ENCODE results near the gene SPO11. TPM values are rescaled to one million over a fixed set of nuclear protein-coding genes. Genes with fewer than 3 reads are reported as not detected.

The SPO11 gene
- total and polyA plus RNA-seq, 2 of the 4 experiments (the other 2 are of a cell fraction), result not detected

GRCh38 chr20:57342829-57343228, 13.2 kb downstream of the SPO11 start:
- Histone ChIP-seq H3K14ac (replicated peaks; ENCODE audit: low read depth, low read length) (no peak overlapping the region), H3K79me1 (ENCODE audit: low read depth in 1 of 2, low read length in 2 of 2) (no peaks in the 10 kb centered on the region), H3K27me3 (ENCODE audit: control insufficient read depth, insufficient read depth, low read length) (peaks cover 2% of the 10 kb centered on the region; the same call in 1 of the 2 replicates), H3K23ac (ENCODE audit: low read depth, low read length) (no peak overlapping the region), H4K5ac (ENCODE audit: low read depth, low read length) (no peak overlapping the region), H3K18ac (ENCODE audit: low read depth, low read length) (no peak overlapping the region), H2AK5ac (ENCODE audit: low read depth, low read length) (no peak overlapping the region), H4K91ac (ENCODE audit: insufficient read depth, low read depth, low read length) (no peak overlapping the region), H3K4me1 (ENCODE audit: control insufficient read depth, insufficient read depth, low read length) (no peaks in the 10 kb centered on the region), H4K20me1 (ENCODE audit: insufficient read depth, low read length) (no peaks in the 10 kb centered on the region), H3K9me1 (ENCODE audit: insufficient read depth, low read length) (no peaks in the 10 kb centered on the region), H3K56ac (ENCODE audit: extremely low read depth, insufficient read depth, low read length) (no peak overlapping the region), H3K4me2 (ENCODE audit: low read depth, low read length) (no peak overlapping the region), H3K27ac (ENCODE audit: insufficient read depth, low read length) (no peak overlapping the region), H3K9ac (ENCODE audit: low read depth, low read length) (no peak overlapping the region), H2AFZ (replicated peaks; ENCODE audit: low read length, poor library complexity) (no peak overlapping the region), H3K9me3 (ENCODE audit: control insufficient read depth, insufficient read depth, low read length) (no peaks in the 10 kb centered on the region), H2BK5ac (ENCODE audit: low read depth, low read length, poor library complexity, severe bottlenecking) (no peak overlapping the region), H2BK15ac (ENCODE audit: low read depth, low read length) (no peak overlapping the region), H2BK120ac (ENCODE audit: low read depth, low read length) (no peak overlapping the region), H3K4me3 (ENCODE audit: insufficient read depth, low read depth, low read length) (no peak overlapping the region), H3K36me3 (ENCODE audit: control insufficient read depth, insufficient read depth, low read length) (no peaks in the 10 kb centered on the region), H2BK20ac (ENCODE audit: low read depth, low read length) (no peak overlapping the region), H2AK9ac (replicated peaks; ENCODE audit: low read depth, low read length, poor library complexity) (no peak overlapping the region), H4K8ac (ENCODE audit: low read depth in 2 of 2, low read length in 2 of 2) (no peak overlapping the region), H3K4ac (ENCODE audit: low read depth, low read length) (no peak overlapping the region)
- CTCF ChIA-PET, result no interaction called here
- peak; percentile 10 for DNase-seq
- dilution Hi-C loops (cut with HindIII; ENCODE audit: low sequenced_read_pairs, unreplicated experiment) (no loop called here), in situ Hi-C loops (cut with MboI; ENCODE audit: low sequenced_read_pairs) (loop anchor here (5.0 kb wide), 1 partner anchor 256 kb away; no protein-coding TSS in a partner anchor), intact Hi-C loops (cut with micrococcal nuclease) (no loop called here)
- no TSS peak for BruUV-seq (replicated peaks)
- no peak for ATAC-seq (ENCODE audit: low read depth)
- TF ChIP-seq USF2 (IDR thresholded peaks at IDR 0.05; ENCODE audit: low read depth, low read length) (no peak), BHLHE40 (IDR thresholded peaks at IDR 0.05; ENCODE audit: low read depth, low read length) (no peak), CHD1 (IDR thresholded peaks at IDR 0.05; ENCODE audit: low read depth, low read length) (no peak), POLR2A (IDR thresholded peaks at IDR 0.05; ENCODE audit: low read depth, low read length) (no peak)
- WGBS, 2 experiments (ENCODE audit: extremely low coverage in 2 of 2, insufficient read length in 1 of 2), result no CpG with 5 or more reads among the region's 2 CpGs
- POLR2A ChIA-PET (ENCODE audit: unreplicated experiment), result no interaction called here

All from IMR-90 (cell line).